Measurements from ENCODE around the gene FTCD.

The FTCD gene

DNA sequence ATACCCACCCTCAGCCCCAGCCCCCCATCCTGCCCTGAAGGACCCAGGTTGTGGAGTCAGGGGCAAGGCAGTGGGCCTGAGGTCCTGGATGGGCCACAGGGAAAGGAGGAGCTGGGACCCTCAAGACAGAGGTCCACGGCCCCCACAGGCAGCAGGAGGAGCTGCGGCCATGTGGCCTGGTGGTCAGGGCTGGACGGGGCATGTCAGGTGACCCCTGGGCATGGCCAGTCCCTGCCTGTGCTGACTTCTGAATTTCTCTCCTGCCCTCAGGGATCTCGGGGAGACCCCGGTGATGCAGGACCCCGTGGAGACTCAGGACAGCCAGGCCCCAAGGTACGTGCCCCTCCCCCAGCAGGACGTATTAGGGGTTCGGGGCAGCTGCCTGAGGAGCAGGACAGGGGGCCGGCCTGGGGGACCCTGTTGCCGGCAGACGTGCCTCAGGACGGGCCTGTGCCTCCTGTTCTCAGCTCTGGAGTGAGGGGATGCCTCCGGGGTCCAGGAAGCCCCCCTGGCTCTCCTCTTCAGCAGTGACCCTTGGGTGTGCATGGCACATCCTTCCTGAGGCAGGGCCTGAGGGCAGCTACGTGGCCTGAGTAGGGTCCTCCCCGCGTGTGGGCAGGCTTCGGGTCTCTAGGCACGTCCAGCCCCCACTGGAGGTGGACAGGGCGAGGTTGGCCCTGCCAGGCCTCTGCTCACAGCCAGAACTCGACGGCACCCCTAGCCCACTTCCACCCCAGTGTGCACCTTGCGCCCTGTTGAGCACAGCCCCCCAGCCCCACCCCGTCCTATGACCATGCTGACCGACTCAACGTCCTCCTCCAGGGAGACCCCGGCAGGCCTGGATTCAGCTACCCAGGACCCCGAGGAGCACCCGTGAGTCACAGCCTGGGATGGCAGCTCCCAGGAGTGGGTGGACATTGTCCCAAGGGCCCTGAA, 33.8 kb downstream of the FTCD start:
- DNase-seq, result no peak

DNA sequence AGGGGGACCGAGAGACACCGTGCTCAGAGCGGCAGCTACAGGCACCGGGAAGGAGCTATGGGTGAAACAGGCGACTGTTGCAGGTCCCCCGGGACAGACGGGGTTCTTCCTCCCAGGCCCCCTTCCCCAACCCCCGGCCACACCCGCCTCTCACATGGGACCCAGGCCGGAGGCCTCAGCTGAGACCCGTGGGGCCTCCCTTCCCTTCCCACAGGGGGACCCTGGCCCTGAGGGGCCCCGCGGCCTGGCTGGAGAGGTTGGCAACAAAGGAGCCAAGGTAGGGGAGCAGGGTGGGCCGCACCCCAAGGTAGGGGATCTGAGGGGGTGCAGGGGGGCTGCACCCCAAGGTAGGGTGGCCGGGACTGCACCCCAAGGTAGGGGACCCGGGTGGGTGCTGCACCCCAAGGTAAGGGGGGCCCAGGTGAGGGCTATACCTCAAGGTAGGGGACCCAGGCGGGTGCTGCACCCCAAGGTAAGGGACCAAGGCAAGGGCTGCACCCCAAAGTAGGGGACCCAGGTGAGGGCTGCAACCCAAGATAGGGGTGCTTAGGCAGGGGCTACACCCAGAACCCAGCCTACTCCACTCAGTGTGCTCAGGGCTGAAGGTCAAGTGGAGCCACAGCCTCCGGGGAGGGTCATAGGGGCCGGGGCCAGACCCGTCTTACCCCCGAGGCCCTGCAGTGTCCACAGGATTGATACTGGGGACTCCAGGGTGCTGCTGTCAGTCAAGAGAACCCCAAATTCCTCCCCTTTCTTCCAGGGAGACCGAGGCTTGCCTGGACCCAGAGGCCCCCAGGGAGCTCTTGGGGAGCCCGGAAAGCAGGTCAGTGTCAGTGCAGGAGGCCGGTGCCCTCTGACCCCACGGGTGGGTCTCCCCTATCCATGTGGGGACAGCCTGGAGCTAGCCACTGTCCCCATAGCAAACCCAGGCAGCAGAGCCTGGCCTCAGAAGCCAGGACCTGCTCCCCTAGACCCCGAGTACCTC, 34.8 kb downstream of the FTCD start:
- no peak for DNase-seq

DNA sequence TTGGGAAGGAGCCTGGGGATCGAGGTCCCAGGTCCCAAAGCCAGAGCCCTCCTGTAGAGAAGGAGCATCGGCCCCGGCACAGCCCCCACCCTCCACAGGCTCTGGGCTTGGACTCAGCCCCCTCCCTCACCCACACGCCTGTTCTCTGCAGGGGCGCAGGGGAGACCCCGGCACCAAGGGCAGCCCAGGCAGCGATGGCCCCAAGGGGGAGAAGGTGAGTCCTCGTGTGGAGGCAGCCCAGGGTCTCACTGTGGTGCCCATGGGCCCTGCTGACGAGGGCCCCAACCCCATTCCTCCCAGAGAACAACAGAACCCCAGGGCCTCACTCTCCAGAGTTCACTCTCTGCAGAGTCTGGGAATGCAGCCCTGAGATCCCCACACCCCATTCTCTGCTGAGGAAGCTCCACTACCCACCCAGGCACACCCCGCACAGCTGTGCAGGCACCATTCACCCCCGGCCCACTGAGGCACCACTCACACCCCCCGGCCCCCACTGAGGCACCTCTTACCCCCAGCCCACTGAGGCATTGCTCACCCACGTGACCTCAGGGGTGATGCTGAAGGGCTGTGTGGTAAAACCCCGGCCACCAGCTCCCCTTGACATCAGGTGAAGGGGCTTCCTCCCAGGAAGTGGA, 35.6 kb downstream of the FTCD start:
- DNase-seq, result no peak

DNA sequence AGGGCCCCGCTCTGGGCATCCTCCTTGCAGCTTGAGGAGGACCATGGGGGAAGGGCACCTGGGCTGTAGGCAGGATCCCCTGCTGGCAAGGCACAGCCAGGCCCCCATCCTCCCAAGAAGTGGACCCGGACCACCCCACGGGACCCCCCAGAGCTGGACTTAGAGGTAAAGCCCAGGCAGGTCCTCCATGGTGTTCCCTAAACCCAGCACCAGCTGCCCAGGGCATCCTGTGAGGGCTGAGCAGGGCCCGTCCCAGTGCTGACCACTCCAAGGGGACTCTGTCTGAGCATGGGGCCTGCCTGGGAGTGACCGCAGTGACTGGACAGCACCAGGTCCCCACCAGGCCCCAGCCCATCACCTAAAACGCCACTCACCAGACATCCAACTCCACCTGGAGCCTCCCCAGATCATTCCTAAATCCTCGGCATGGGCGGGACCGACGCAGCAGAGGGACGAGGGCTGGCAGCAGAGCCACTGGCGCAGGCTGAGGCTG, 36.2 kb downstream of the FTCD start:
- DNase-seq, result no peak

GRCh38 chr21:46118316-46119143, 36.8 kb downstream of the FTCD start:
- DNase-seq, result no peak

- DNase-seq, result no peak
Measured at GRCh38 chr21:46117586-46118315, 37.6 kb downstream of the FTCD start.

DNA sequence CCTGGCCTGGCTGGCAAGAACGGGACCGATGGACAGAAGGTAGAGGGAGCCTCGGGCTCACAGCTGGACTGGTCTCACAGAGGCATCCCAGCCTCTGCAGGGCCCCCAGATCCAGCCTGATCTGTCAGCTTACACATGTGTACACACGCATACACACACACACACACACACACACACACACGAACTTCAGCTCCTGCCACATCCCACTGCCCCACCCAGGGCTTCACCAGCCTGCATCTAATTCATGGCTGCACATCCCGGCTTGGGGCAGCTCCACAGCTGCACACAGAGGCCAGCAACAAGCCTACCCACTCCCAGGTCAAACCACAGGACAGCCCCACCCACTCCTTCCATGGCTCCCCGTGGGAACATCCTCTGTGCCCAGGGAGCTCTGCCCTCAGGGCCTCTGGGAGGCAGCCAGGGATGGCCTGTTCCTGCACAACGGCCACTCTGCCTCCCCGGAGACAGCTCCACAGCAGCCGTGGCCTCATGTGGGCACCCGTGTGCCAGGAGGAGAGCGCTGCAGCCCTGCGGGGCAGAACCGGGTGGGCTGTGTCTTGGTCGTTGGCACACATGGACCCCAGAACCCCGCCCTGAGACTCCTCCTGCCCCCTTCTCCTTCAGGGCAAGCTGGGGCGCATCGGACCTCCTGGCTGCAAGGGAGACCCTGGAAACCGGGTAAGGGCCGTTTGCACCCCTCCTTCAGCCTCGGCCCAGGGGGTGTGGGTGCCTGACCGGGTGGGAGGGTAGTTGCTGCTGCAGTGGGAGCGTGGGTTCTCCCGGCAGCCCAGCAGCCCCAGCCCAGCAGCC, 38.4 kb downstream of the FTCD start:
- no peak for DNase-seq

DNA sequence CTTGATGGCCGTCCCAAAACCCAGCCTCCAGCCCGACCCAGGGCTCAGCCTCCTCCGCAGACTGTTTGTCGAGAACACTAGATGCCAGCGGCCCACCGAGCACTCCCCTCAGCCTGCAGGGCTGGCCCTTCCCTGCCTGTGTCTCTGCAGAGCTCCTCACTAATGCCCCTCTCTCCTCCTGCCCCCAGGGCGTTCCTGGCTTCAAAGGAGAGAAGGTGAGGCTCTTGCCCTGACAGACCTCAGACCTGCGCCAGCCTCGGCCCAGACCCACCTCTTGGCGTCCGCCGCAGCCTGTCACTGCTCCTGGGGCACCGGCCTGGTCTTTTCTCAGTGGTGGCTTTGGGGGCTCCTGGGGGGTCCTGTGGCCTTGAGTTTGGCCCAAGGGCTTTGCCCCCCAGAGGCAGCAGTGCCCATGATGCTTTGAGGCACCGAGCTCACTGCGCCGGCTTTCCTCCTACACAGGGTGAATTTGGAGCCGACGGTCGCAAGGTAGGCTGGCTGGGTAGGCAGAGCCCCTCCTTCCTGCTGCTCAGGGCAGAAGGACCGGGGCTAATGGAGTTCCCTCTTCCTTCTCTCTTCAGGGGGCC, 39.1 kb downstream of the FTCD start:
- DNase-seq, result no peak

DNA sequence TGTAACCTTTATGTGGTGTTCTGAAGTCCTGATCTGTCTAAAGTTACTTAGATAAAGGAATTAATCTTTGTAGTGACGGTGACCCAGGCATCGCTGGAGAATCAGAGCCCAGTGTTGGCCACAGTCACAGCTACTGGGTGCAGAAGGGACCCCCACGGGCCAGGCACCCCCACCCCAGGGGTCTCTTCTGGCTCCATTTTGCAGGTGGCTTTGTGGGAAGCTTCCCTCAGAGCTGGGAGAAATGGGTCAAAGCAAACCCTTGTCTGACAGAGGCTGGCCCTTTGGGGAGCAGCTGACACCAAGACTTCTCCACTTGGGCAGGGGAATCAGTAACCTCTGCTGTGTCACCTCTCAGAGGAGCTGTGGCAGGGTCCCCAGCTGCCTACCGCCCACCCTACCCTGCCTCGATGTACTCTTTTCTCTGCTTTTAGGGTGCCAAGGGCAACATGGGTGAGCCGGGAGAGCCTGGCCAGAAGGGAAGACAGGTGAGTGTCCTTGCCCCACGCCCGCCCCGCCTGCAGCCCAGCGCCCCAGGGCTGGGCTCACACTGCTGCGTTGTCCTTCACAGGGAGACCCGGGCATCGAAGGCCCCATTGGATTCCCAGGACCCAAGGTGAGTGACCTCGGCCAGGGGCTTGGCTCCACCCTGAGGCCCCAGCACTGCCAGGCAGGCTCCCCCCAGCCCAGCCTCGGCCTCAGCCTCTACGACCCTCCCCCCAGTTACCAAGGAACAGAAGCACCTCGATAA, 39.8 kb downstream of the FTCD start:
- DNase-seq, result no peak

GRCh38 chr21:46114963-46115362, 40.4 kb downstream of the FTCD start:
- no peak for DNase-seq

DNA sequence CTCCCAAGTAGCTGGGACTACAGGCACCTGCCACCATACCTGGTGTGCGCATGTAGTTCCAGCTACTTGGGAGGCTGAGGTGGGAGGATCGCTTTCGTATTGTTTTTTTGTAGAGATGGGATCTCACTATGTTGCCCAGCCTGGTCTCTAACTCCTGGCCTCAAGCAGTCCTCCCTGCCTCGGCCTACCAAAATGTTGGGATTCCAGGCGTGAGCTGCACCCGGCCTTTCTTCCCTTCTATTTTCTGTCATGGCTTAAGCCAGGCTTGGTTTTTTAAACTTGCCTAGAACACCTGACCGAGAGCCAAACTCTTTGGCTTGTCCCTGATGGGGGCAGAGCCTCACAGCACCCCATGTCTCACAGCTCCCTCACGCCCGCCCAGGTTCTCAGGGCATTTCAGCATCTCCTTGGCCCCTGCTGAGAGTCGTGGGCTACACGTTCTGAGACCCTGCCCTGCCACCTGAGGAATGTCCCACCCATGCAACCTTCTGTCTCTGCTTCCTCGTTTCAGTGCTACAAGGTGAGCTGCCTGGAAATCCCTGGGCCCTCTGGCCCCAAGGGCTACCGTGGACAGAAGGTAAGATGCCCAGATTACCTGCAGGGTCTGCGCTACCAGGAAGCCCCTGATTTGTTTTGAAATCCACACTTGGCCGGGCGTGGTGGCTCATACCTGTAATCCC, 41.7 kb downstream of the FTCD start:
- no peak for DNase-seq

DNA sequence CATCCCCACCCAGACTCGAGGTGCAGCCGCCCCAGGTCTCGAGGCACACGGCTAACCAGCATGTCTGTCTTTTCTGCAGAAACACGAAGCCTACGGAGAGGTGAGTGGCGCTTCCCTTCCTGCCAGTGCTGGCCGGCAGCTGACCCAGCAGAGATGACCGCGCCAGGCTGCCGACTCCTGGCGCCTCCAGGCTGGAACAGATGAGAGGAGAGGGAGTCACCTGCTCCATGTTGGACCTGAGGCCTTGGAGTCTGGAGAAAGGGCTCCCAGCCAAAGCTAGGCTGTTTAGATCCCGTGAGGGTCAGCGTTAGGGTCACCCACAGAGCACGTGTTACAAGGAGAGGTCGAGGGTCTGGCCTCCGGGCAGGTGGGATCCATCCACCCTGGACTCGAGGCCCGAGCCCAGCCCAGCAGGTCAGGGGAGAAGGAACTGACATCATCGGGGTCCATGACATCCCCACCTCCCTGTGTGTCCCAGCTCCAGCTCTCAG, 42.6 kb downstream of the FTCD start:
- no peak for DNase-seq

- no peak for DNase-seq
Measured at GRCh38 chr21:46111857-46112724, 43.3 kb downstream of the FTCD start.

DNA sequence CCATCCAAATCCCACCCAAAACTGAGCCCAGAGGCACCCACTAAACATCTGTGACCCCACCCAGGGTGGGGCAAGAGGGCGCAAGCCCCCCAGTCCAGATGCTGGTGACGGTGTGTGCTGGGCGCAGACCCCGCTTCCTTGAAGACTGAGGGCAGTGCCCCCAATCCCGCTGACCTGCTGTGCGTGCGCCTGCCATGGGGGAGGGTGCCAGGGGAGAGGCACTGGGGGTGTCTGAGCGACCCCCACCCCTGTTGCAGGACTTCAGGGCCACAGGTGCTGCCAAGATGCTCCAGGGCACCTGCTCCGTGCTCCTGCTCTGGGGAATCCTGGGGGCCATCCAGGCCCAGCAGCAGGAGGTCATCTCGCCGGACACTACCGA, 44.2 kb downstream of the FTCD start:
- no peak for DNase-seq

GRCh38 chr21:46110499-46111192, 44.7 kb downstream of the FTCD start:
- no peak for DNase-seq
